Measurements from ENCODE around the gene PYCARD. TPM values are rescaled to one million over a fixed set of nuclear protein-coding genes. Genes with fewer than 3 reads are reported as not detected.

The PYCARD gene
- total and polyA plus RNA-seq, 2 experiments from 2014 or later, result 53.1 to 54.0 TPM

DNA sequence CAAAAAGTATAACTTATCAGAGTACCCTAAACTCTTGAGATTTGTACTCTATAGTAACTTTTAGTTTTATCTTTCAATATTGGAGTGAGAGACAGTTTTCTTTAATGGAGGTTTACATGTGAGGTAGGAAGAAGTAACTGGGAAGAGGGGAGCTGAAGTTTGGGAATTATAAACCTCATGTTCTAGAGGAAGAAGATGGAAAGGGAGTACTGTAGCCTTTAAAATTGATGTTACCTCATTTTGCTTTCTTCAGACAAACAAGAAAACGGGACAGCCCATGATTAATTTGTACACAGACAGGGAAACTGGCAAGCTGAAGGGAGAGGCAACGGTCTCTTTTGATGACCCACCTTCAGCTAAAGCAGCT, 13.2 kb downstream of the PYCARD start:
- H3K4me2 ChIP-seq, result no peak overlapping the region
- H3K9me2 ChIP-seq (ENCODE audit: insufficient read depth), result no peaks in the 10 kb centered on the region
- H2AFZ ChIP-seq, result no peak overlapping the region
- peaks cover 99% of the 10 kb centered on the region for H3K36me3 ChIP-seq (ENCODE audit: insufficient read depth)
- H3K27ac ChIP-seq (ENCODE audit: low read depth), result 0 out of 2 replicates have a peak overlapping the region, but pooled peaks have one; percentile 58
- peaks cover 86% of the 10 kb centered on the region for H4K20me1 ChIP-seq (replicated peaks; ENCODE audit: insufficient read depth)
- Mint-ChIP-seq H3K4me1 (peaks cover 21% of the 10 kb centered on the region), H3K4me3 (no peak overlapping the region), H3K27ac (no peak overlapping the region; the same call in 1 of the 2 replicates), H3K27me3 (ENCODE audit: insufficient read depth, low read depth, poor library complexity) (peaks cover 17% of the 10 kb centered on the region), H3K9me3 (no peaks in the 10 kb centered on the region), H3K36me3 (ENCODE audit: low read depth) (peaks cover 100% of the 10 kb centered on the region)
- no peaks in the 10 kb centered on the region; the same call in 1 of the 2 replicates for H3K4me1 ChIP-seq (ENCODE audit: insufficient read depth)
- peaks cover 81% of the 10 kb centered on the region for H3F3A ChIP-seq (replicated peaks; ENCODE audit: low read depth)
- H3K27me3 ChIP-seq (ENCODE audit: insufficient read depth), result no peaks in the 10 kb centered on the region
- ATAC-seq, result no peak
- no peak for DNase-seq (ENCODE audit: low spot score)
- no peak overlapping the region for H3K4me3 ChIP-seq
- H3K79me2 ChIP-seq (replicated peaks; ENCODE audit: insufficient read depth), result peaks cover 85% of the 10 kb centered on the region
- TF ChIP-seq EZH2phosphoT487 (IDR thresholded peaks at IDR 0.05; ENCODE audit: unreplicated experiment) (no peak), ZNF331 (CRISPR knock-in tag; IDR thresholded peaks at IDR 0.05; ENCODE audit: low read depth) (no peak), EZH2 (IDR thresholded peaks at IDR 0.05; ENCODE audit: low read depth, unreplicated experiment) (no peak), POLR2AphosphoS5 (IDR thresholded peaks at IDR 0.05; ENCODE audit: low read depth) (no peak), STAT1 (IDR thresholded peaks at IDR 0.05; ENCODE audit: unreplicated experiment) (no peak), CREB1 (CRISPR knock-in tag; IDR thresholded peaks at IDR 0.05; ENCODE audit: low read depth) (no peak)
- TF ChIP-seq, protein P1, sequence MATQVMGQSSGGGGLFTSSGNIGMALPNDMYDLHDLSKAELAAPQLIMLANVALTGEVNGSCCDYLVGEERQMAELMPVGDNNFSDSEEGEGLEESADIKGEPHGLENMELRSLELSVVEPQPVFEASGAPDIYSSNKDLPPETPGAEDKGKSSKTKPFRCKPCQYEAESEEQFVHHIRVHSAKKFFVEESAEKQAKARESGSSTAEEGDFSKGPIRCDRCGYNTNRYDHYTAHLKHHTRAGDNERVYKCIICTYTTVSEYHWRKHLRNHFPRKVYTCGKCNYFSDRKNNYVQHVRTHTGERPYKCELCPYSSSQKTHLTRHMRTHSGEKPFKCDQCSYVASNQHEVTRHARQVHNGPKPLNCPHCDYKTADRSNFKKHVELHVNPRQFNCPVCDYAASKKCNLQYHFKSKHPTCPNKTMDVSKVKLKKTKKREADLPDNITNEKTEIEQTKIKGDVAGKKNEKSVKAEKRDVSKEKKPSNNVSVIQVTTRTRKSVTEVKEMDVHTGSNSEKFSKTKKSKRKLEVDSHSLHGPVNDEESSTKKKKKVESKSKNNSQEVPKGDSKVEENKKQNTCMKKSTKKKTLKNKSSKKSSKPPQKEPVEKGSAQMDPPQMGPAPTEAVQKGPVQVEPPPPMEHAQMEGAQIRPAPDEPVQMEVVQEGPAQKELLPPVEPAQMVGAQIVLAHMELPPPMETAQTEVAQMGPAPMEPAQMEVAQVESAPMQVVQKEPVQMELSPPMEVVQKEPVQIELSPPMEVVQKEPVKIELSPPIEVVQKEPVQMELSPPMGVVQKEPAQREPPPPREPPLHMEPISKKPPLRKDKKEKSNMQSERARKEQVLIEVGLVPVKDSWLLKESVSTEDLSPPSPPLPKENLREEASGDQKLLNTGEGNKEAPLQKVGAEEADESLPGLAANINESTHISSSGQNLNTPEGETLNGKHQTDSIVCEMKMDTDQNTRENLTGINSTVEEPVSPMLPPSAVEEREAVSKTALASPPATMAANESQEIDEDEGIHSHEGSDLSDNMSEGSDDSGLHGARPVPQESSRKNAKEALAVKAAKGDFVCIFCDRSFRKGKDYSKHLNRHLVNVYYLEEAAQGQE (IDR thresholded peaks at IDR 0.05; ENCODE audit: unreplicated experiment), result no peak

DNA sequence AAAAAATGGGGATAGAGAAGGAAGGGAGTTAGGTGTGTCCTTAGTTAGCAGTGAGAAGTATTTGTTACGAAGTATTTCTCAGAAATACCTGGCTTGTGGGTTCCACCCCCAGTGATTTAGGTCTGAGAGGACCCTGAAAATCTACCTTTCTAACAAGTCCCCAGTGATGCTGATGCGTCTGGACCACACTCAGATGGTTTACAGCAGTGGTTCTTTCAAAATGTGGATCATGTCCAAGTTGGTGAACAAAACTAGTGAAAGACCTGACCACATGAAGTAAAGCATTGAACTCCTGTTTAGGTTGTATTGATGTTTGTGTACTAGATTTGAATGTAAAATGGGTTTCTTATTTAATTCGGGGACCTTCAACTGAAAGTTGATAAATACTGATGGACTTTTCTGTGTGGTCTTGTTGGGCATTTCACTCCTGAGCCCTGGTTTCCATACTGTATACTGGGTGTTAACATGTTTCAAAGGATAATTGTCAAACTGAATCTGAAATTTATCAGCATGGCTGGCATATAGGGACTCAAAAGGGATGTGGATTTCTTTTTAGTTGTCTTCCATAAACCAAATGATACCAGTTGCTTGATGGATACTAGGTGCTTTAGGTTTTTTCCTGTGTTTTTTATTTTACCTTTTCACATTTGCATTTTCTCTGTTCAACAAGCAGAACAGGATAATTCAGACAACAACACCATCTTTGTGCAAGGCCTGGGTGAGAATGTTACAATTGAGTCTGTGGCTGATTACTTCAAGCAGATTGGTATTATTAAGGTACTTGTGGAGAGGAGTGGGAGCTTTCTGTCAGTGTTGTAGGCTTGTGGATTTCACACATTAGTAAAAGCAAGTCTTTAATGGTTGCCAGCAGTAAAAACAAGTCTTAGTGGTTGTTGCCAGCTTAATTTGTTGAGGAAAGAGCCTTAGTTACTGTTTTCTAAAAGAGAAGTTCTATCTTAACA, 13.8 kb downstream of the PYCARD start:
- peaks cover 100% of the 10 kb centered on the region for H3K36me3 Mint-ChIP-seq (ENCODE audit: low read depth)
- DNase-seq (ENCODE audit: low spot score) (no peak), ATAC-seq (no peak)
- H3K9me3 Mint-ChIP-seq, result no peaks in the 10 kb centered on the region; the same call in 2 of the 3 replicates
- H2AFZ ChIP-seq, result no peak overlapping the region
- no peak overlapping the region for H3K4me2 ChIP-seq
- H3K36me3 ChIP-seq (ENCODE audit: insufficient read depth), result peaks cover 100% of the 10 kb centered on the region
- TF ChIP-seq CREB1 (CRISPR knock-in tag; IDR thresholded peaks at IDR 0.05; ENCODE audit: low read depth), result no peak
- H3K27me3 ChIP-seq (ENCODE audit: insufficient read depth), result no peaks in the 10 kb centered on the region
- peaks cover 26% of the 10 kb centered on the region for H3K4me1 Mint-ChIP-seq
- no peak overlapping the region for H3K4me3 ChIP-seq
- H3K9me2 ChIP-seq (ENCODE audit: insufficient read depth), result no peaks in the 10 kb centered on the region
- peak overlapping the region; percentile 75; the same call in 1 of the 2 replicates for H3K27ac Mint-ChIP-seq
- peaks cover 86% of the 10 kb centered on the region for H4K20me1 ChIP-seq (replicated peaks; ENCODE audit: insufficient read depth)
- H3F3A ChIP-seq (replicated peaks; ENCODE audit: low read depth), result peaks cover 79% of the 10 kb centered on the region
- H3K27ac ChIP-seq (ENCODE audit: low read depth), result peak overlapping the region; percentile 58; the same call in 1 of the 2 replicates
- H3K4me1 ChIP-seq (ENCODE audit: insufficient read depth), result no peaks in the 10 kb centered on the region; the same call in 1 of the 2 replicates
- H3K4me3 Mint-ChIP-seq, result no peak overlapping the region
- H3K27me3 Mint-ChIP-seq (ENCODE audit: insufficient read depth, low read depth, poor library complexity), result peaks cover 13% of the 10 kb centered on the region
- H3K79me2 ChIP-seq (replicated peaks; ENCODE audit: insufficient read depth), result peaks cover 92% of the 10 kb centered on the region

Data from GM23338 (cell line).